Loucy (cell line): ENCODE measurements around the gene STIP1.

ENCODE experiments used
- EZH2phosphoT487 ChIP-seq: fragments of 200-600 bp; IDR thresholded peaks from 2 replicates; pipeline ENCODE4 v1.6.1; 2018; ENCODE audit warnings: antibody characterized with exemption, mild to moderate bottlenecking, moderate library complexity, borderline replicate concordance
- TF ChIP-seq, protein P1 (sequence below): fragments of 200-600 bp; sonication (generic); conservative IDR thresholded peaks from 2 replicates; pipeline ENCODE4 v1.5.1; 2014; ENCODE audit warnings: mild to moderate bottlenecking, antibody characterized with exemption, low read length

DNA sequence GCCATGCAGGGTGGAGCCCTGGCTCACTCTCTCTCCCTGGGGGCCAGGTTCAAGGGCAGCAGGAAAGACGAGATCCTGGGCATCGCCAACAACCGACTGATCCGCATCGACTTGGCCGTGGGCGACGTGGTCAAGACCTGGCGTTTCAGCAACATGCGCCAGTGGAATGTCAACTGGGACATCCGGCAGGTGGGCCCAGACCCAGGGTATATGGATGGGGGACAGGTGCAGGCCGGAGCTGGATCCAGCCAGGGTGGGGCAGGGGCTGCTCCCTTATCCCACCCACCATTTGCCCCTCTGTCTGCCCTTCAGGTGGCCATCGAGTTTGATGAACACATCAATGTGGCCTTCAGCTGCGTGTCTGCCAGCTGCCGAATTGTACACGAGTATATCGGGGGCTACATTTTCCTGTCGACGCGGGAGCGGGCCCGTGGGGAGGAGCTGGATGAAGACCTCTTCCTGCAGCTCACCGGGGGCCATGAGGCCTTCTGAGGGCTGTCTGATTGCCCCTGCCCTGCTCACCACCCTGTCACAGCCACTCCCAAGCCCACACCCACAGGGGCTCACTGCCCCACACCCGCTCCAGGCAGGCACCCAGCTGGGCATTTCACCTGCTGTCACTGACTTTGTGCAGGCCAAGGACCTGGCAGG, 37.2 kb downstream of the STIP1 start:
- TF ChIP-seq, protein P1, sequence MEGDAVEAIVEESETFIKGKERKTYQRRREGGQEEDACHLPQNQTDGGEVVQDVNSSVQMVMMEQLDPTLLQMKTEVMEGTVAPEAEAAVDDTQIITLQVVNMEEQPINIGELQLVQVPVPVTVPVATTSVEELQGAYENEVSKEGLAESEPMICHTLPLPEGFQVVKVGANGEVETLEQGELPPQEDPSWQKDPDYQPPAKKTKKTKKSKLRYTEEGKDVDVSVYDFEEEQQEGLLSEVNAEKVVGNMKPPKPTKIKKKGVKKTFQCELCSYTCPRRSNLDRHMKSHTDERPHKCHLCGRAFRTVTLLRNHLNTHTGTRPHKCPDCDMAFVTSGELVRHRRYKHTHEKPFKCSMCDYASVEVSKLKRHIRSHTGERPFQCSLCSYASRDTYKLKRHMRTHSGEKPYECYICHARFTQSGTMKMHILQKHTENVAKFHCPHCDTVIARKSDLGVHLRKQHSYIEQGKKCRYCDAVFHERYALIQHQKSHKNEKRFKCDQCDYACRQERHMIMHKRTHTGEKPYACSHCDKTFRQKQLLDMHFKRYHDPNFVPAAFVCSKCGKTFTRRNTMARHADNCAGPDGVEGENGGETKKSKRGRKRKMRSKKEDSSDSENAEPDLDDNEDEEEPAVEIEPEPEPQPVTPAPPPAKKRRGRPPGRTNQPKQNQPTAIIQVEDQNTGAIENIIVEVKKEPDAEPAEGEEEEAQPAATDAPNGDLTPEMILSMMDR: no peak
- TF ChIP-seq EZH2phosphoT487: no peak
